ENCODE data around the gene ENDOV. TPM values are rescaled to one million over a fixed set of nuclear protein-coding genes. Genes with fewer than 3 reads are reported as not detected.

The ENDOV gene
- total RNA-seq, 1 experiment from 2014 or later, result 28.0 TPM

DNA sequence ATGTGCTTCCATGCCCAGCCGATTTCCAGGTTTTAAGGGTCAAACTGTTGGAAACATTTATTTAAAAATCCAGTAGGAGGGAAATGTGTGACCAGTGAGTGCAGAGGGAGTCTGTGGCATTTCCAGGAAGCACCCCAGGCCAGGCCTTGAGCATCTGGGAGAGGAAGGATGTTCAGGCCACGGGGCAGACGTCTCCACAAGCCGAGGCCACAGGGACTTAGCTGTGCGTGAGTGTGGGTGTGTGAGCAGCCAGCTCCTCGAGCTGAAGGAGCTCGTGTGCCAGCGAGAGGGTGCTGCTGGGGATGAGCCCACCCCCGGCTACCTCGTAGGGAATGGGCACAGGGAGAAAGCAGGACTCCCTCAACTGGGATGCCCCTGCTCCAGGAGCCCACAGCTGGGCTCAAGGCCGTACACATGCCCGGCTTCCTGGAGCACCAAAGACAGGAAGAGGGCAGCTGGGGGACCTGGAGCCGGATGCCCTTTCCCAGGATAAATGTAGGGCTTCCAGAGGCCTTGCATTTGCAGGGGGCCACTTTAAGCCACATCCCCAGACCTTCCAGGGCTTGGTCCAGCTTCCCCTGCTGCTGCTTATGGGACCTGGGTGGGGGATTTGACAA is 48.9 kb downstream of the ENDOV start:
- BruUV-seq (replicated peaks), result no TSS peak

GRCh38 chr17:80464486-80464885 is 49.5 kb downstream of the ENDOV start:
- intact Hi-C loops (cut with micrococcal nuclease), result no loop called here
- POLR2A ChIA-PET, result interaction anchor here (2.4 kb wide), 1 partner anchor 10 kb away, joined by 13 read pairs; no protein-coding TSS in a partner anchor
- Mint-ChIP-seq H3K27ac (ENCODE audit: low read depth, unreplicated experiment) (no peak overlapping the region), H3K4me1 (ENCODE audit: insufficient read depth, unreplicated experiment) (no peaks in the 10 kb centered on the region), H3K27me3 (ENCODE audit: insufficient read depth, unreplicated experiment) (peaks cover 60% of the 10 kb centered on the region), H3K36me3 (ENCODE audit: insufficient read depth, unreplicated experiment) (no peaks in the 10 kb centered on the region), H3K4me3 (ENCODE audit: unreplicated experiment) (no peak overlapping the region), H3K9me3 (ENCODE audit: unreplicated experiment) (no peaks in the 10 kb centered on the region)
- no TSS peak for BruUV-seq (replicated peaks)
- no peak for DNase-seq (ENCODE audit: unreplicated experiment)
- TF ChIP-seq, protein P1, sequence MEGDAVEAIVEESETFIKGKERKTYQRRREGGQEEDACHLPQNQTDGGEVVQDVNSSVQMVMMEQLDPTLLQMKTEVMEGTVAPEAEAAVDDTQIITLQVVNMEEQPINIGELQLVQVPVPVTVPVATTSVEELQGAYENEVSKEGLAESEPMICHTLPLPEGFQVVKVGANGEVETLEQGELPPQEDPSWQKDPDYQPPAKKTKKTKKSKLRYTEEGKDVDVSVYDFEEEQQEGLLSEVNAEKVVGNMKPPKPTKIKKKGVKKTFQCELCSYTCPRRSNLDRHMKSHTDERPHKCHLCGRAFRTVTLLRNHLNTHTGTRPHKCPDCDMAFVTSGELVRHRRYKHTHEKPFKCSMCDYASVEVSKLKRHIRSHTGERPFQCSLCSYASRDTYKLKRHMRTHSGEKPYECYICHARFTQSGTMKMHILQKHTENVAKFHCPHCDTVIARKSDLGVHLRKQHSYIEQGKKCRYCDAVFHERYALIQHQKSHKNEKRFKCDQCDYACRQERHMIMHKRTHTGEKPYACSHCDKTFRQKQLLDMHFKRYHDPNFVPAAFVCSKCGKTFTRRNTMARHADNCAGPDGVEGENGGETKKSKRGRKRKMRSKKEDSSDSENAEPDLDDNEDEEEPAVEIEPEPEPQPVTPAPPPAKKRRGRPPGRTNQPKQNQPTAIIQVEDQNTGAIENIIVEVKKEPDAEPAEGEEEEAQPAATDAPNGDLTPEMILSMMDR (IDR thresholded peaks at IDR 0.05; ENCODE audit: unreplicated experiment), result no peak
- CTCF ChIA-PET, result interaction anchor here (0.5 to 1.4 kb wide), 5 partner anchors 9 to 755 kb away, joined by 3 to 6 read pairs (median 4); no protein-coding TSS in a partner anchor

More for the DNA sequence above, 48.9 kb downstream of the ENDOV start:
- Mint-ChIP-seq H3K36me3 (ENCODE audit: insufficient read depth, unreplicated experiment) (no peaks in the 10 kb centered on the region), H3K4me1 (ENCODE audit: insufficient read depth, unreplicated experiment) (no peaks in the 10 kb centered on the region), H3K27me3 (ENCODE audit: insufficient read depth, unreplicated experiment) (peaks cover 54% of the 10 kb centered on the region), H3K27ac (ENCODE audit: low read depth, unreplicated experiment) (no peak overlapping the region), H3K4me3 (ENCODE audit: unreplicated experiment) (no peak overlapping the region), H3K9me3 (ENCODE audit: unreplicated experiment) (no peaks in the 10 kb centered on the region)
- ChIA-PET CTCF (interaction anchor here (0.6 to 1.4 kb wide), 3 partner anchors 9 to 755 kb away, joined by 3 to 6 read pairs (median 4); no protein-coding TSS in a partner anchor), POLR2A (interaction anchor here (0.6 to 2.4 kb wide), 2 partner anchors 9 to 295 kb away, joined by 3 to 13 read pairs; no protein-coding TSS in a partner anchor)
- TF ChIP-seq, protein P1 (IDR thresholded peaks at IDR 0.05; ENCODE audit: unreplicated experiment), result no peak
- intact Hi-C loops (cut with micrococcal nuclease), result no loop called here
- DNase-seq (ENCODE audit: unreplicated experiment), result no peak

DNA sequence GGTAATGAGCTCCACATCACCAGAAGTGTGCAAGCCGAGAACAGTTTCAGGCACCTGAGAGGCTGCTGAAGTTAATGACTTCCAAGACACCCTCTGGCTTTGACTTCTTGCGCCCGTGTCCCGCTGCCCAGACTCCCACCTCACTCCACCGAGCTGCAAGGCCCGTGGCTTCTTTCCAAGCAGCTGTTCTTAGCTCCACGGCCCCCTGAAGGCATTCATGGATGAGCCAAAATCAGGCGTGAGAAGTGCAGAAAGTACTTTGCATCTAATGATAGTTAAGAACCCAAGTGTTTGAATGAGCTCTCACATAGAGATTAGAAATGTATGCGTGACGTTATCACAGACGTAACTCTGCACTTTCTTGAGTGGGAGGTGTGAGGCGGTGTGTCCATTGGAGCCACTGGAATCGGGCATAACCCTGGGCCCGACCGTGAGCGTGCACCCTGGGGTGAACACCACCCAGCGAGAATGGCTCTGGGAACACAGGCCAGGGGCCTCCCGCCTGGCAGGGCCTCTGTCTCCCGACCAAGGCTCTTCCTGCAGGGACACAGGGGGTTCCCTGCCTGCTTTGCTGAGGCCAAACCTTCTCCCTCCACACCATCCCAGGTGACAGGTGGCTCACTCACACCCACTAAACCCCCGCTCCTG is 50.5 kb downstream of the ENDOV start:
- Mint-ChIP-seq H3K9me3 (ENCODE audit: unreplicated experiment) (no peaks in the 10 kb centered on the region), H3K27me3 (ENCODE audit: insufficient read depth, unreplicated experiment) (peaks cover 66% of the 10 kb centered on the region), H3K27ac (ENCODE audit: low read depth, unreplicated experiment) (no peak overlapping the region), H3K4me1 (ENCODE audit: insufficient read depth, unreplicated experiment) (no peaks in the 10 kb centered on the region), H3K36me3 (ENCODE audit: insufficient read depth, unreplicated experiment) (no peaks in the 10 kb centered on the region), H3K4me3 (ENCODE audit: unreplicated experiment) (no peak overlapping the region)
- ChIA-PET POLR2A (interaction anchor here (2.4 kb wide), 1 partner anchor 11 kb away, joined by 13 read pairs; no protein-coding TSS in a partner anchor), CTCF (interaction anchor here (0.7 to 1.4 kb wide), 3 partner anchors 10 to 606 kb away, joined by 3 to 4 read pairs (median 3); no protein-coding TSS in a partner anchor)
- DNase-seq (ENCODE audit: unreplicated experiment), result no peak
- intact Hi-C loops (cut with micrococcal nuclease), result no loop called here
- TF ChIP-seq, protein P1 (IDR thresholded peaks at IDR 0.05; ENCODE audit: unreplicated experiment), result no peak
- no TSS peak for BruUV-seq (replicated peaks)

DNA sequence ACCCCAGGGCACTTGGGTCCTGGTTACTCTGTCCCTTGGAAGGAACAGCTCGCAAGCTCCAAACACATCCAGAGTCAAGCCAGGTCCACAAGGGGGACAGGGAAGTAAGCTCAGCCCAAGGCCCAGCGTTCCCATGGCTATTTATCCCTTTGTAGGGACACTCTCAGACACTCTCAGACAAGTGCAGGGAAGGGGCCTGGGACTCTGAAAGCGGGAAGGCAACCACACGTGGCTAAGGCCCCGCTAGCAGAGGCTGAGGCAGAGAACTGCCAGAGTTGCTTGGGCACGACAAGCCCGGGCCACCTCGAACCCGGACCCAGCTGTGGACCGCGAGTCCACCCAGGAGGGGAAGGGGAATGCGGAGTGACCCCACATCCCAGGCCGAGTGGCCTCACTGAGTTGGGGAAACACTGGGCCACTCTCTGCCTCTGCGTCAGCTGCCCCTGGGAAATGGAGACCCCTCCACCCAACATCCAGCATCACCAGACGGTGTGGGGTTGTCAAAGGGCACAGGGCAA is 51.3 kb downstream of the ENDOV start:
- H3K36me3 Mint-ChIP-seq (ENCODE audit: insufficient read depth, unreplicated experiment), result no peaks in the 10 kb centered on the region
- H3K27me3 Mint-ChIP-seq (ENCODE audit: insufficient read depth, unreplicated experiment), result peaks cover 65% of the 10 kb centered on the region
- H3K4me1 Mint-ChIP-seq (ENCODE audit: insufficient read depth, unreplicated experiment), result no peaks in the 10 kb centered on the region
- intact Hi-C loops (cut with micrococcal nuclease), result no loop called here
- H3K4me3 Mint-ChIP-seq (ENCODE audit: unreplicated experiment), result no peak overlapping the region
- H3K27ac Mint-ChIP-seq (ENCODE audit: low read depth, unreplicated experiment), result no peak overlapping the region
- no peak for DNase-seq (ENCODE audit: unreplicated experiment)
- ChIA-PET POLR2A (interaction anchor here (2.4 kb wide), 1 partner anchor 11 kb away, joined by 13 read pairs; no protein-coding TSS in a partner anchor), CTCF (interaction anchor here (0.7 kb wide), 1 partner anchor 606 kb away, joined by 3 read pairs; no protein-coding TSS in a partner anchor)
- TF ChIP-seq, protein P1 (IDR thresholded peaks at IDR 0.05; ENCODE audit: unreplicated experiment), result no peak
- H3K9me3 Mint-ChIP-seq (ENCODE audit: unreplicated experiment), result no peaks in the 10 kb centered on the region
- BruUV-seq (replicated peaks), result no TSS peak

Measured in MCF 10A (cell line).